Suppressor macrophage (primary cell): ENCODE results near the gene PLAGL2.
"Not testable (repeated sequence)": the region's sequence is repeated elsewhere in the genome, so short reads cannot be mapped to it uniquely, and the experiment has no call there.

Experiments
- DNase-seq, 4 experiments: peaks; one replicate each; pipeline ENCODE4 v3.0.0-alpha.2; 2020 to 2022

Gene PLAGL2

DNA sequence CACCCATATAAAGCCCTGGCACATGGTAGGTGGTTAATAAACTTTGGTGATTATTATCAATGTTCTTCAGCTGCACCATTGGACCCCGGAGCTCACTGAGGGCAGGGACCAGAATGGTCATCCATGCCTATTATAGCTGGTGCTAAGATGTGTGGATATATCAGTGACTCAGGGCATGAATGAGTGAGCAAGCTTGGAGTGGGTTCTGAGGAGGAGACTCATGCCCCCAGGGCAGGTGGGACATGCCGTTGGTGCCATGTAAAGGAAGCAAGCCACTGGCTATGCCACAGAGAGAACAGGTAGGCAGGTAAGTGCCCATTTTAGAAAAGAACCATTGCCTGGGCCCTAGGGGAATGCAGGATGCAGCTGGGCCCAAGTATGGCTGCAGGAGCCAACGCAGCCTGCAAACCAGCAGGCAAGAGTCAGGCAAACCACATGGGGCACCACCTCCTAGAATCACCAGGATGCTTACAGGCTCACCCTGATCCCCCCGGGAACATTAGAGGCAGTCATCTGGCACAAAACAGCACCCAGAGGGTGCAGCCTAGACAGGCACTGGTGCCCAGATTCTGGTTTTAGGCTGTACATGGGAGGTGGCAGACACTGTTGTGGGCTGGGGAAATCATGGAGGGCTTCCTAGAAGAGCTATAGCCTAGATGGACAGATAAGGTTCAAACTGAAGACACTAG, 23.5 kb downstream of the PLAGL2 start:
- no peak for DNase-seq

DNA sequence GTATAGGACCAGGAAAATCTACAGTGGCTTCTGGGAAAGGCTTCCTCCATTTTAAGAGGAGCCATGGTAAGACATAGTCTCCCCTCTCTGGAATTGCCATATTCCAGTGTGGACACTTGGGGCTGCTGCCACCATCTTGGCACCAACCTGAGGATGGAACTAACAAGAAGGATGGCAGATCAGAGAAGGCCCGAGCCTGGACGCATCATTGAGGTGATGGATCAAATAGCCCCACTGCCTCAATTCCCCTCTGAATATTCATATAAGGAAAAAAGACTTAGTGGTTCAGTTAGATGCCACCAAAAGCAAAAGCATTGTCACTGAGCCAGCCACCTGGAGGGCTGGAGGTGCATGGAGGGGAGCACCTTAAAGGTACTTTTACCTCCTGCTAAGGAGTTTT, 25.9 kb downstream of the PLAGL2 start:
- DNase-seq: no peak

DNA sequence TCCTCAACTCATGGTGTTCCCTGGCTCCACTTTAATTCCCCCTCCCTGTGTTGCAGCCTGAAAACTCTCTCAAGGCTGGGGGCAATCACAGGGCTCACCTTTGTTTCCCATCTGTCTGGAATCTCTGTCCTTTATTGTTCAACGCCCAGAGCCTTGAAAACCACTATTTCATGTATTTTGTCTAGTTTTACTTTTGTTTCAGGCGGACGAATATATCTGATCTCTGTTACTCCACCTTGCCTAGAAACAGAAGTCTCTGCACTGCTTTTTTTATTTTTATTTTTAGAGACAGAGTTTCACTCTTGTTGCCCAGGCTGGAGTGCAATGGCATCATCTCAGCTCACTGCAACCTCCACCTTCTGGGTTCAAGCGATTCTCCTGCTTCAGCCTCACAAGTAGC, 27.6 kb downstream of the PLAGL2 start:
- DNase-seq: no peak

DNA sequence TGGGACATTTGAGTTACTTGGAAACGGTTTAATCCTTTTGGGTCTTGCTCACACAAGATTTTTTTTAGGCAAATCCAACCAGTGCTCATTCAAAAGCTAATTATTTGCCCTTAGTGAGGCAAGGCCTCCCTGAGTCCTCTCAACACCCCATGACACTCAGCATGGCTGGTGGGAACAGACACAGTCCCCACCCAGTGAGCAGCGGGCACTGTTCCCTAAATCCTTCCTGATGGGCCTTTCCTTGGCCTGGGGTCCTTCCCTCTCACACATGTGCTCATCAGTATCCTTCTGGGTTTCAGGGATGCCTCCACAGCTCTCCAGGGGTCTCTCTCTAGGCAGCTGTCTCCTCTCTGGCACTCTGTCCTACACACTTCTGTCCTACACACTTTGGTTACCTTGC, 28.0 kb downstream of the PLAGL2 start:
- DNase-seq: no peak

- not testable (repeated sequence) for DNase-seq
Observed at GRCh38 chr20:32177696-32178095, 29.8 kb downstream of the PLAGL2 start.

- no peak for DNase-seq
Observed at GRCh38 chr20:32168184-32168910, 39.2 kb downstream of the PLAGL2 start.

GRCh38 chr20:32167552-32167951, 40.0 kb downstream of the PLAGL2 start:
- DNase-seq: no peak

DNA sequence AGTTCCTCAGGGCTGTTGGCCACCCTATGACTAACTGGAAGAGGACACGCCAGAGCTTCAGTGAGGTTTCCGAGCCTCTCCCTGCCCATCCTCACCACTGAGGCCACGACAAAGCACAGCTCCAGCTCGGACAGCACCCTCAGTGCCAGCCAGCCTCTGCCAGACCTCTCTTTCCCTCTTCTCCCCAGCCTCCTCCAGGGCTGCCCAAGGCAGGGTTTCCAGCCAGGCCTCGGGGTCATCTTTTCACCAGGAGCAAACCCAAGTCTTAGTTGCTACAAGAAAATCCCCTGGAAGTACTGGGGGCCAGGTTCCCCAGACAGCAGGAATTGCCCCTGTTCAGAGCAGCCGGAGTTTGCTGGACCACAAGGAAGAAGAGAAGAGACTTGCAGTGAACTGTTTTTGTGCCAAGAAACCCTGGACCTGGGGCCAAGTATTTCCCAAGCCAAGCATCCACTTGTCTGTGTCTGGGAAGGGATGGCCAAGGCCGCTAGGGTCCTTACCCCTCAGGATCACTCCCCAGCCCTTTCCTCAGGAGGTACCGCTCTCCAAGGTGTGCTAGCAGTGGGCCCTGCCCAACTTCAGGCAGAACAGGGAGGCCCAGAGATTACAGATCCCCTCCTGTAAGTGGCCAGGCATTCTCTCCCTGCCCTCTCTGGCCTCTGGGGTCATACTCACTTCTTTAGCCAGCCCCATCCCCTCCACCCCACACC, 41.6 kb downstream of the PLAGL2 start:
- DNase-seq: no peak

DNA sequence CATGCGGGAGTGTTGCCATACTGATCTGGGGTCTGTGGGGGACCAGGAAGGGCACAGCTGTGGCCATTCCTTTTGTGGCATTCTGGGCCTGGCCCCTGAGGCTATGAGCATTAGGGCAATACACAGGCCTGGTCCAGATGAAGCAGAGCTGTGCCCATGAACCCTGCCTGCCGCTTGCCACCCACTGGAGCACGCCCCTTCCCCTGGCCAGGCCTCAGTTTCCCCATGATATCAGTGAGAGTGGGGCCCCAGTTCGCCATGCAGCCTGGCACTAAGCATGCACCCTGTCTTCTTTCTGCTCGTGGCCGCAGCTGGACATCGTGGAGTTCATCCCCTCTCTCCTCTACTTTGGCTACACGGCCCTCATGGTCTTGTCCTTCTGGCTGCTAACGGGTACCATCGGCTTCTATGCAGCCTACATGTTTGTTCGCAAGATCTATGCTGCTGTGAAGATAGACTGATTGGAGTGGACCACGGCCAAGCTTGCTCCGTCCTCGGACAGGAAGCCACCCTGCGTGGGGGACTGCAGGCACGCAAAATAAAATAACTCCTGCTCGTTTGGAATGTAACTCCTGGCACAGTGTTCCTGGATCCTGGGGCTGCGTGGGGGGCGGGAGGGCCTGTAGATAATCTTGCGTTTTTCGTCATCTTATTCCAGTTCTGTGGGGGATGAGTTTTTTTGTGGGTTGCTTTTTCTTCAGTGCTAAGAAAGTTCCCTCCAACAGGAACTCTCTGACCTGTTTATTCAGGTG, 42.4 kb downstream of the PLAGL2 start:
- no peak for DNase-seq

DNA sequence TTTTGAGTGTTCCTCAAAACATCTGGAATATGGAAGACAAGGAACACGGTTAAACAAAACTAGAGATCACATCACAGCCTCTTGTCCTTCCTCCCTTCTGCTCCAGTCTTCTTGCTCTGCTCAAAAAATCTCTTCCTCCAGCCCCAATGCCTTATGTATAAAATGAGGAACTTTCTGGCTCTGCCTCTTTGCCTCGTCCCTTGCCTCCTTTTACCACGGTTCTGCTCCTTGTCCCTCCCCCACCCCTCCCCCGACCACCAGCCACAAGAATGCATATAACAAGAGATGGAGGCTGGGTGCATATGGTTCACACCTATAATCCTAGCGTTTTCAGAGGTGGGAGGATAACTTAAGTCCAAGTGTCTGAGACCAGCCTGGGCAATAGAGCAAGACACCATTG, 43.6 kb downstream of the PLAGL2 start:
- peak in 2 of 4 experiments; percentile 20 to 32 for DNase-seq

DNA sequence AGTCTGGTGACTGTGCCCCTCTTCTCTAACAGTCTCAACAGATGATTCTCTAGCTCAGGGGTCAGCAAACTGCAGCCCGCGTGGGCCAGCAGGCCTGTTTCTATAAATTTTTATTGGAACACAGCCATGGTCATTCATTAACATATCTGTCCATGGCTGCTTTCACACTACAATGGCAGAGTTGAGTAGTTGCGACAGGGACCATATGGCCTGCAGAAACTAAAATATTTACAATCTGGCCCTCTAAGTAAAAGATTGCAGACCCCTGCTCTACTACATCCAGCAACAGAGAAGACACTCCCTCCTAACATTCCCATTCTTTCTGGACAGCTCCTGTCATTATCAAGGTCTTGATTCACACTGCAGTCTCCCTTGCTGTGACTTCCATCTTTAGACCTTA, 45.2 kb downstream of the PLAGL2 start:
- DNase-seq: no peak

DNA sequence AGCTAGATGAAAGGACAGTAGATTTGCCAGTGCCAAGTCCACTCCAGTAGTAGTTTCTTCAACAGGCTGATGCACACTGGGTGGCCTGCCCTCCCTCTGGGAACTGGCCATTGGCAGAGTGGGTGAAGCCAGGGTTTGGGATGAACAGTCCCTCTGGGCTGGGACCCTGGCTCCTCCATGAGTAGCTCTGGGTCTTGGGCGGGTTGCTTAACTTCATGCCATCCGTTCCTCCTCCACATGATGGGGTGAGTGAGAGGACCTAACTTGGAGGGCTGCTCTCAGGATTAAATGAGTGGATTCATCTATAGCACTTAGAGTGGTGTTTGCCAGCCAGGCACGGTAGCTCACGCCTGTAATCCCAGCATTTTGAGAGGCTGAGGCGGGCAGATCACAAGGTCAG, 47.2 kb downstream of the PLAGL2 start:
- no peak for DNase-seq

- DNase-seq: no peak
Observed at GRCh38 chr20:32159766-32160221, 47.7 kb downstream of the PLAGL2 start.

DNA sequence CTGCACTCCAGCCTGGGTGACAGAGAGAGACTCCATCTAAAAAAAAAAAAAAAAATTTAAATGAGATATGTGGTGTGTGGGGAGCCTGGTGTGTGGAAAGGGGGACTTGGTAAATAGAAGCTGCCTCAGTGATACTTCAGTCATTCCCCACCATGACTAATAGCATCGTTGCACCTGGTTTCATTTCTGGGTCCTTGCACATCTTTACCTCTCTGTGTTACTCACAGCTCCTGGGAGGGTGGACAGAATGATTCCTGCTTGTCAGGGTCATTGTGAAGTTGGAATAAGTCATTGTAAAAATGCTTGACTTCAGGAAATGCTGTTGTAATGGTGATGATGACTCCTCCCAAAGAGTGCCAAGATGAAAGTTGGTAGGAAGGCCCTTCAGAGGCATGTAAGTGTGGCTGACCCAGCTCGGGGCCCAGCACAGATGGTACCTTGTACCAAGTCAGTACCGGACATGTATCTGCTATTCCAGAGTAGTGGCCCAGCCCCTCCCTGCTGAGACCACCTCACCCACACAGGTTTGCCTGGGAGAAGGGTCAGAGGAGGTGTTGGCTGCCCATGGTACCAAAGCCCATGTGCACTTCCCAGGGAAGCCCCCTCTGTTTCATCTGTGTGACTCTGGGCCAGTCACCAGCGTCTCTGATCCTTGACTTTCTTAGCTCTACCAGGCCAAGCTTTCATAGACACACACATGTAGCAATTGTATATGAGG, 48.4 kb downstream of the PLAGL2 start:
- DNase-seq: no peak

DNA sequence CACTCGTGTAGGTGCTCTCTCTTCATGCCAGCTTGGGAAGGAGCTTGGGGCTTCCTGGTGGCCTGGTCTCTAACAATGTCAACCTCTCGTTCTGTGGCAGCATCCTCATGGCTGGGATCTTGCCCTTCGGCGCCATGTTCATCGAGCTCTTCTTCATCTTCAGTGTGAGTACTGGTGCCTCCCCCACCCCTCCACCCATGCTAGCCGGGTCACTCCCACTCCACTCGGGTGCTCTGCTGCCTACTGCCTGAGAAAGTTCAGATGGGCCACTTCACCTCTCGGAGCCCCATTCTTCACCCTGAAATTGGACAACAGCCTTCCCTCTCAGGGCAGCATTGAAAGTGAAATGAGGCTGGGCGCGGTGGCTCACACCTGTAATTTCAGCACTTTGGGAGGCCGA, 49.2 kb downstream of the PLAGL2 start:
- DNase-seq: no peak

GRCh38 chr20:32157611-32158010, 49.9 kb downstream of the PLAGL2 start:
- no peak for DNase-seq

DNA sequence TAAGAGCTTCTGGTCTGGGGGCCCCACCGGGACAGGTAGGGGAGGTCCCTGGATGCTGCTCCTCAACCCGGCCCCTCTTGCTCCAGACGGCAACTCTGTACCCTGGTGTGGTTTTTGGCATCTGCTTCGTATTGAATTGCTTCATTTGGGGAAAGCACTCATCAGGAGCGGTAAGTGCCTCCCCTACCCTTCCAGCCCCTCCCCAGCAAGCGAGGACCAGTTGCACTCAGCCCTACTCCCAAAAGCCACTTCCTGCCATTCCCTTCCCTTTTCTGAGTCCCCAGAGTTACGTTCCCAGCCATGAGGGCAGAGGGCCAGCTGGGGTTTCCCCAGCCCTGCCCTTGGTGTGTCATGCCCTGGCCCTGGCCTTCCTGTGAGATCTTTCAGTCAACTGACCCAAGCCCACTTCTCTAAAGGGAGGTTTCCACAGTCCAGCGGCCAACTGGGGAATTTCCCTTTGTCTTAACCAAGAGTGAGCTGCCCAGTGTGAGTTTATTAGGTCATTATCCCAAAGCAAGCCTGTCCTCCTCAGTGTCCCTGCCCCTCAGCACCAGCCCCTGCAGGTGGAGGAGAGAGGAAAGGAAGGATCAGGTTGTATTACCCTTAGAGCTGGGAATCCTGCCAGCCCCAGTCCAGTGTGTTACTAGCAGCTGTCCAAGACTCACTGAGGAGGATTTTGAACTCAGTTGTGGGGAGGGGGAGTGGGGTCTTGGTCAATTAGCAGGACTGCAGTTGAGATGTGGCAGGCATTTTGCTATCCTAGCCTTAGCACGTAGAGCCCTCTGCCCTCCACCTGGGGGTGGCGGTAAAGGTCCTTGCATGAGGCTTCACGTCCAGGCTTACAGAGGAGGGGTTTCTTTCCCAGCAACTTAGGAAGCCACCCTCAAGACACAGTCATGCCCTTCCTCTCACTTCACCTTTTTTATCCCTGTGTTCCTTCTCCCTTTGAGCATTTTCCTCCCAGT, 52.2 kb downstream of the PLAGL2 start:
- DNase-seq: peak; percentile 96 to 99 (median 98)

- no peak for DNase-seq
Observed at GRCh38 chr20:32153771-32154170, 53.8 kb downstream of the PLAGL2 start.

GRCh38 chr20:32153156-32153665, 54.3 kb downstream of the PLAGL2 start:
- DNase-seq: no peak

DNA sequence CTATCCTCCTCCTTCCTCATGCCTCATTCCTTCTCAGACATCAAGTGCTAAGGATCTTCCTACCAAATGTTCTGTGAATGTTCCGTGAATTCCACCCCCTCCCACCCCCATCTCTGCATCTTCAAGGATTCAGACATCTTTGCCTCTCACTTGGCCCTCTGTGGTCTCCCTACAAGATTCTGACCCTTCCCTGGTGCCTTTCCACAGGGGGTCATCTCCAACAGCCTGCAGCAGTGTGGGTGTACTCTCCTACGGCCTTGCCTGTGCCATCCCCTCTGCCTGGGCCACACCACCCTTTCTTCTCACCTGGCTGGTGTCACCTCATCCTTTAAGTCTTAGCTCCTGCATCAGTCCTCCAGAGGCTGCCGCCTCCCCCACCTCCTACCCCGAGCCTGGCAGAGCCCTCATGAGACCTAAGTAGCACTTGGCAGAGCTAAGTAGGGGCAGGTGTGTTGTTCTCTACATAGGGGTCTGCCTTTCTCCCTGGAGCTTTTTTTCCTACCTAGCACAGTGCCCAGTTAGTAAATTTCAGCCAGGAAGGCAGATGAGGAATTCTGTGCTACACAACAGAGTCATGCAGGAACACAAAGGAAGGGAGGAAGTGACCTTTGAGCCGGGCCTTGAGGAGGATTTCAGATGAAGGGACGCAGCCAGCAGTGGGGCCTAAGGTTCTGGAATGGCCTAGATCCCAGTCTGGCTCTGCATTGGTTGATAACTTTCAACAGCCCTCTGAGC, 55.0 kb downstream of the PLAGL2 start:
- DNase-seq: no peak
